Astrocyte (in vitro differentiated cells and primary cell): ENCODE measurements around the gene F7. TPM values are rescaled to one million over a fixed set of nuclear protein-coding genes. Genes with fewer than 3 reads are reported as not detected.

Source experiments
- DNase-seq: peaks from one replicate; pipeline ENCODE4 v3.0.0-alpha.2; 2010; ENCODE audit warnings: low read depth
- FAIRE-seq: peaks from 2 replicates; lab custom pipeline; 2011; peaks lifted over from hg19 to GRCh38; lab: Jason Lieb, UNC
- H2AFZ ChIP-seq: 2 replicates; pipeline ENCODE4 v1.6.0; 2012; ENCODE audit warnings: low read depth, low read length, inconsistent platforms
- H3K27ac ChIP-seq: 2 replicates; pipeline ENCODE4 v1.5.1; 2011; ENCODE audit warnings: low read depth, low read length, inconsistent platforms
- H3K27me3 ChIP-seq: 2 replicates; pipeline ENCODE4 v1.6.0; 2011; ENCODE audit warnings: low read length, inconsistent platforms; ENCODE audit not compliant: insufficient read depth
- H3K36me3 ChIP-seq: 2 replicates; pipeline ENCODE4 v1.5.1; 2011; ENCODE audit warnings: low read length, inconsistent platforms; ENCODE audit not compliant: insufficient read depth
- H3K4me1 ChIP-seq: 2 replicates; pipeline ENCODE4 v1.5.1; 2011; ENCODE audit warnings: low read length, inconsistent platforms; ENCODE audit not compliant: insufficient read depth
- H3K4me2 ChIP-seq: 2 replicates; pipeline ENCODE4 v1.6.0; 2012; ENCODE audit warnings: low read length, inconsistent platforms
- H3K4me3 ChIP-seq: 2 replicates; pipeline ENCODE4 v1.5.1; 2011; ENCODE audit warnings: low read depth, mild to moderate bottlenecking, low read length, inconsistent platforms; ENCODE audit not compliant: insufficient read depth
- H3K79me2 ChIP-seq: 2 replicates; pipeline ENCODE4 v1.6.0; 2012; ENCODE audit warnings: mild to moderate bottlenecking, low read length, inconsistent platforms; ENCODE audit not compliant: insufficient read depth
- H3K9ac ChIP-seq: 2 replicates; pipeline ENCODE4 v1.6.0; 2012; ENCODE audit warnings: mild to moderate bottlenecking, low read length, inconsistent platforms
- H3K9me3 ChIP-seq: 2 replicates; pipeline ENCODE4 v1.5.1; 2012; ENCODE audit warnings: low read depth, mild to moderate bottlenecking, low read length, inconsistent platforms; ENCODE audit not compliant: insufficient read depth
- H4K20me1 ChIP-seq: 2 replicates; pipeline ENCODE4 v1.6.0; 2012; ENCODE audit warnings: low read length, inconsistent platforms; ENCODE audit not compliant: insufficient read depth
- H3K27ac Mint-ChIP-seq: one replicate; pipeline ENCODE4 v1.8.0; 2021; ENCODE audit warnings: mild to moderate bottlenecking, mixed read lengths; ENCODE audit not compliant: unreplicated experiment
- H3K27me3 Mint-ChIP-seq: one replicate; pipeline ENCODE4 v1.8.0; 2021; ENCODE audit warnings: low read depth, mixed read lengths; ENCODE audit not compliant: unreplicated experiment
- H3K36me3 Mint-ChIP-seq: one replicate; pipeline ENCODE4 v1.8.0; 2021; ENCODE audit warnings: low read depth, mixed read lengths; ENCODE audit not compliant: unreplicated experiment
- H3K4me1 Mint-ChIP-seq: one replicate; pipeline ENCODE4 v1.8.0; 2021; ENCODE audit warnings: low read depth, mixed read lengths; ENCODE audit not compliant: unreplicated experiment
- H3K4me3 Mint-ChIP-seq: one replicate; pipeline ENCODE4 v1.8.0; 2021; ENCODE audit warnings: mild to moderate bottlenecking, moderate library complexity, mixed read lengths; ENCODE audit not compliant: unreplicated experiment
- H3K9me3 Mint-ChIP-seq: one replicate; pipeline ENCODE4 v1.8.0; 2021; ENCODE audit warnings: mild to moderate bottlenecking, mixed read lengths; ENCODE audit not compliant: unreplicated experiment
- CTCF ChIP-seq: IDR thresholded peaks from 2 replicates; pipeline ENCODE4 v1.5.1; 2011; ENCODE audit warnings: low read depth, mild to moderate bottlenecking, inconsistent platforms, low read length, moderate library complexity; ENCODE audit not compliant: insufficient read depth
- EZH2 ChIP-seq: IDR thresholded peaks from 2 replicates; pipeline ENCODE4 v1.6.1; 2012; ENCODE audit warnings: mild to moderate bottlenecking, low read length, inconsistent platforms; ENCODE audit not compliant: insufficient read depth
- total RNA-seq: library from RNA; stranded (reverse); gene quantifications from 2 replicates; pipeline ENCODE4 v1.2.1, GENCODE V29; 2021

The F7 gene
- total RNA-seq, 1 donor from 2014 or later: not detected

GRCh38 chr13:113058129-113058987 is 47.2 kb upstream of the F7 start:
- H4K20me1 ChIP-seq: no peaks in the 10 kb centered on the region
- no peaks in the 10 kb centered on the region for H3K79me2 ChIP-seq
- H3K4me1 ChIP-seq: no peaks in the 10 kb centered on the region
- FAIRE-seq: no peak
- H3K4me1 Mint-ChIP-seq: no peaks in the 10 kb centered on the region
- H3K4me3 Mint-ChIP-seq: no peak overlapping the region
- TF ChIP-seq CTCF (no peak), EZH2 (no peak)
- no peak overlapping the region for H3K27ac ChIP-seq
- no peak for DNase-seq
- H3K9me3 ChIP-seq: peaks cover 8% of the 10 kb centered on the region
- no peak overlapping the region for H3K9ac ChIP-seq
- H3K4me3 ChIP-seq: no peak overlapping the region
- H3K27me3 ChIP-seq: peaks cover 17% of the 10 kb centered on the region
- no peak overlapping the region for H3K4me2 ChIP-seq
- H3K27ac Mint-ChIP-seq: no peak overlapping the region
- no peaks in the 10 kb centered on the region for H3K36me3 ChIP-seq
- H2AFZ ChIP-seq: no peak overlapping the region
- H3K27me3 Mint-ChIP-seq: peaks cover 21% of the 10 kb centered on the region
- H3K36me3 Mint-ChIP-seq: no peaks in the 10 kb centered on the region
- H3K9me3 Mint-ChIP-seq: no peaks in the 10 kb centered on the region

GRCh38 chr13:113058988-113059850 is 46.4 kb upstream of the F7 start:
- DNase-seq: no peak
- H3K4me1 Mint-ChIP-seq: peaks cover 1% of the 10 kb centered on the region
- TF ChIP-seq EZH2 (no peak), CTCF (no peak)

More at GRCh38 chr13:113058988-113059850, 46.4 kb upstream of the F7 start:
- H3K36me3 Mint-ChIP-seq: no peaks in the 10 kb centered on the region
- no peak for FAIRE-seq
- peaks cover 12% of the 10 kb centered on the region for H3K27me3 Mint-ChIP-seq
- H3K27me3 ChIP-seq: peaks cover 10% of the 10 kb centered on the region
- no peak overlapping the region for H3K9ac ChIP-seq
- H3K4me2 ChIP-seq: no peak overlapping the region
- H3K4me3 Mint-ChIP-seq: no peak overlapping the region
- H2AFZ ChIP-seq: no peak overlapping the region
- H3K9me3 ChIP-seq: peaks cover 4% of the 10 kb centered on the region
- no peaks in the 10 kb centered on the region for H3K79me2 ChIP-seq
- H3K4me1 ChIP-seq: peaks cover 2% of the 10 kb centered on the region
- H3K4me3 ChIP-seq: no peak overlapping the region
- H3K9me3 Mint-ChIP-seq: no peaks in the 10 kb centered on the region
- H4K20me1 ChIP-seq: no peaks in the 10 kb centered on the region
- no peak overlapping the region for H3K27ac Mint-ChIP-seq
- H3K27ac ChIP-seq: no peak overlapping the region
- no peaks in the 10 kb centered on the region for H3K36me3 ChIP-seq
